ENCODE data around the gene GRIN3B. TPM values are rescaled to one million over a fixed set of nuclear protein-coding genes. Genes with fewer than 3 reads are reported as not detected.

GRIN3B gene
- total and polyA plus RNA-seq, 9 of the 15 experiments (the other 6 are each of a cell fraction or from before 2014, with no cell fraction given) = 0.06 to 0.95 (median 0.19) TPM; not detected in 6

- TF ChIP-seq PCBP1 (IDR thresholded peaks at IDR 0.05; ENCODE audit: low read depth, low read length, poor library complexity, severe bottlenecking) (no peak), ZNF778 (CRISPR knock-in tag; IDR thresholded peaks at IDR 0.05) (no peak), SMARCE1 (IDR thresholded peaks at IDR 0.05) (no peak), SIRT6 (IDR thresholded peaks at IDR 0.05; ENCODE audit: low read depth, low read length) (no peak), MLLT1 (IDR thresholded peaks at IDR 0.05) (peak in 1 of 2 experiments; percentile 56; a peak in 1 of 4 replicates), ETV5 (CRISPR knock-in tag; IDR thresholded peaks at IDR 0.05; ENCODE audit: low read depth) (no peak), ZMIZ1 (IDR thresholded peaks at IDR 0.05; ENCODE audit: low read depth in 2 of 2, low read length in 2 of 2) (0 out of 4 replicates have a peak, but pooled peaks of 1 of the 2 experiments have one; percentile 16), TCFL5 (CRISPR knock-in tag; conservative IDR thresholded peaks at IDR 0.05) (no peak), TAF9B (IDR thresholded peaks at IDR 0.05; ENCODE audit: partially characterized antibody) (no peak), ZNF146 (CRISPR knock-in tag; IDR thresholded peaks at IDR 0.05; ENCODE audit: unreplicated experiment) (no peak), ZNF311 (CRISPR knock-in tag; IDR thresholded peaks at IDR 0.05) (no peak), ZNF384 (IDR thresholded peaks at IDR 0.05; ENCODE audit: low read depth, low read length) (peak; percentile 38; the same call in 1 of the 2 replicates), FOXK1 (CRISPR knock-in tag; IDR thresholded peaks at IDR 0.05; ENCODE audit: borderline replicate concordance) (no peak), MNT (conservative IDR thresholded peaks at IDR 0.05) (no peak)
- TF ChIP-seq, protein P1, sequence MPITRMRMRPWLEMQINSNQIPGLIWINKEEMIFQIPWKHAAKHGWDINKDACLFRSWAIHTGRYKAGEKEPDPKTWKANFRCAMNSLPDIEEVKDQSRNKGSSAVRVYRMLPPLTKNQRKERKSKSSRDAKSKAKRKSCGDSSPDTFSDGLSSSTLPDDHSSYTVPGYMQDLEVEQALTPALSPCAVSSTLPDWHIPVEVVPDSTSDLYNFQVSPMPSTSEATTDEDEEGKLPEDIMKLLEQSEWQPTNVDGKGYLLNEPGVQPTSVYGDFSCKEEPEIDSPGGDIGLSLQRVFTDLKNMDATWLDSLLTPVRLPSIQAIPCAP (CRISPR knock-in tag; IDR thresholded peaks at IDR 0.05; ENCODE audit: borderline replicate concordance) = no peak
- TF ChIP-seq, protein P2, sequence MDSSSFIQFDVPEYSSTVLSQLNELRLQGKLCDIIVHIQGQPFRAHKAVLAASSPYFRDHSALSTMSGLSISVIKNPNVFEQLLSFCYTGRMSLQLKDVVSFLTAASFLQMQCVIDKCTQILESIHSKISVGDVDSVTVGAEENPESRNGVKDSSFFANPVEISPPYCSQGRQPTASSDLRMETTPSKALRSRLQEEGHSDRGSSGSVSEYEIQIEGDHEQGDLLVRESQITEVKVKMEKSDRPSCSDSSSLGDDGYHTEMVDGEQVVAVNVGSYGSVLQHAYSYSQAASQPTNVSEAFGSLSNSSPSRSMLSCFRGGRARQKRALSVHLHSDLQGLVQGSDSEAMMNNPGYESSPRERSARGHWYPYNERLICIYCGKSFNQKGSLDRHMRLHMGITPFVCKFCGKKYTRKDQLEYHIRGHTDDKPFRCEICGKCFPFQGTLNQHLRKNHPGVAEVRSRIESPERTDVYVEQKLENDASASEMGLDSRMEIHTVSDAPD (CRISPR knock-in tag; IDR thresholded peaks at IDR 0.05) = no peak
- TF ChIP-seq, protein P3, sequence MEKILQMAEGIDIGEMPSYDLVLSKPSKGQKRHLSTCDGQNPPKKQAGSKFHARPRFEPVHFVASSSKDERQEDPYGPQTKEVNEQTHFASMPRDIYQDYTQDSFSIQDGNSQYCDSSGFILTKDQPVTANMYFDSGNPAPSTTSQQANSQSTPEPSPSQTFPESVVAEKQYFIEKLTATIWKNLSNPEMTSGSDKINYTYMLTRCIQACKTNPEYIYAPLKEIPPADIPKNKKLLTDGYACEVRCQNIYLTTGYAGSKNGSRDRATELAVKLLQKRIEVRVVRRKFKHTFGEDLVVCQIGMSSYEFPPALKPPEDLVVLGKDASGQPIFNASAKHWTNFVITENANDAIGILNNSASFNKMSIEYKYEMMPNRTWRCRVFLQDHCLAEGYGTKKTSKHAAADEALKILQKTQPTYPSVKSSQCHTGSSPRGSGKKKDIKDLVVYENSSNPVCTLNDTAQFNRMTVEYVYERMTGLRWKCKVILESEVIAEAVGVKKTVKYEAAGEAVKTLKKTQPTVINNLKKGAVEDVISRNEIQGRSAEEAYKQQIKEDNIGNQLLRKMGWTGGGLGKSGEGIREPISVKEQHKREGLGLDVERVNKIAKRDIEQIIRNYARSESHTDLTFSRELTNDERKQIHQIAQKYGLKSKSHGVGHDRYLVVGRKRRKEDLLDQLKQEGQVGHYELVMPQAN (IDR thresholded peaks at IDR 0.05; ENCODE audit: borderline replicate concordance) = no peak
Measured at GRCh38 chr19:970695-971094, 29.5 kb upstream of the GRIN3B start (continued).

Data from K562 (cell line).